Astrocyte (in vitro differentiated cells and primary cell): Measurements from ENCODE around the gene GTSE1. TPM values are rescaled to one million over a fixed set of nuclear protein-coding genes. Genes with fewer than 3 reads are reported as not detected.
"Not testable (repeated sequence)": the region's sequence is repeated elsewhere in the genome, so short reads cannot be mapped to it uniquely, and the experiment has no call there.

ENCODE experiments used
- DNase-seq: peaks from one replicate; pipeline ENCODE4 v3.0.0-alpha.2; 2010; ENCODE audit warnings: low read depth
- FAIRE-seq: peaks from 2 replicates; lab custom pipeline; 2011; peaks lifted over from hg19 to GRCh38; lab: Jason Lieb, UNC
- H2AFZ ChIP-seq: 2 replicates; pipeline ENCODE4 v1.6.0; 2012; ENCODE audit warnings: low read depth, low read length, inconsistent platforms
- H3K27ac ChIP-seq: 2 replicates; pipeline ENCODE4 v1.5.1; 2011; ENCODE audit warnings: low read depth, low read length, inconsistent platforms
- H3K27me3 ChIP-seq: 2 replicates; pipeline ENCODE4 v1.6.0; 2011; ENCODE audit warnings: low read length, inconsistent platforms; ENCODE audit not compliant: insufficient read depth
- H3K36me3 ChIP-seq: 2 replicates; pipeline ENCODE4 v1.5.1; 2011; ENCODE audit warnings: low read length, inconsistent platforms; ENCODE audit not compliant: insufficient read depth
- H3K4me1 ChIP-seq: 2 replicates; pipeline ENCODE4 v1.5.1; 2011; ENCODE audit warnings: low read length, inconsistent platforms; ENCODE audit not compliant: insufficient read depth
- H3K4me2 ChIP-seq: 2 replicates; pipeline ENCODE4 v1.6.0; 2012; ENCODE audit warnings: low read length, inconsistent platforms
- H3K4me3 ChIP-seq: 2 replicates; pipeline ENCODE4 v1.5.1; 2011; ENCODE audit warnings: low read depth, mild to moderate bottlenecking, low read length, inconsistent platforms; ENCODE audit not compliant: insufficient read depth
- H3K79me2 ChIP-seq: 2 replicates; pipeline ENCODE4 v1.6.0; 2012; ENCODE audit warnings: mild to moderate bottlenecking, low read length, inconsistent platforms; ENCODE audit not compliant: insufficient read depth
- H3K9ac ChIP-seq: 2 replicates; pipeline ENCODE4 v1.6.0; 2012; ENCODE audit warnings: mild to moderate bottlenecking, low read length, inconsistent platforms
- H3K9me3 ChIP-seq: 2 replicates; pipeline ENCODE4 v1.5.1; 2012; ENCODE audit warnings: low read depth, mild to moderate bottlenecking, low read length, inconsistent platforms; ENCODE audit not compliant: insufficient read depth
- H4K20me1 ChIP-seq: 2 replicates; pipeline ENCODE4 v1.6.0; 2012; ENCODE audit warnings: low read length, inconsistent platforms; ENCODE audit not compliant: insufficient read depth
- H3K27ac Mint-ChIP-seq: one replicate; pipeline ENCODE4 v1.8.0; 2021; ENCODE audit warnings: mild to moderate bottlenecking, mixed read lengths; ENCODE audit not compliant: unreplicated experiment
- H3K27me3 Mint-ChIP-seq: one replicate; pipeline ENCODE4 v1.8.0; 2021; ENCODE audit warnings: low read depth, mixed read lengths; ENCODE audit not compliant: unreplicated experiment
- H3K36me3 Mint-ChIP-seq: one replicate; pipeline ENCODE4 v1.8.0; 2021; ENCODE audit warnings: low read depth, mixed read lengths; ENCODE audit not compliant: unreplicated experiment
- H3K4me1 Mint-ChIP-seq: one replicate; pipeline ENCODE4 v1.8.0; 2021; ENCODE audit warnings: low read depth, mixed read lengths; ENCODE audit not compliant: unreplicated experiment
- H3K4me3 Mint-ChIP-seq: one replicate; pipeline ENCODE4 v1.8.0; 2021; ENCODE audit warnings: mild to moderate bottlenecking, moderate library complexity, mixed read lengths; ENCODE audit not compliant: unreplicated experiment
- H3K9me3 Mint-ChIP-seq: one replicate; pipeline ENCODE4 v1.8.0; 2021; ENCODE audit warnings: mild to moderate bottlenecking, mixed read lengths; ENCODE audit not compliant: unreplicated experiment
- CTCF ChIP-seq: IDR thresholded peaks from 2 replicates; pipeline ENCODE4 v1.5.1; 2011; ENCODE audit warnings: low read depth, mild to moderate bottlenecking, inconsistent platforms, low read length, moderate library complexity; ENCODE audit not compliant: insufficient read depth
- EZH2 ChIP-seq: IDR thresholded peaks from 2 replicates; pipeline ENCODE4 v1.6.1; 2012; ENCODE audit warnings: mild to moderate bottlenecking, low read length, inconsistent platforms; ENCODE audit not compliant: insufficient read depth
- total RNA-seq: library from RNA; stranded (reverse); gene quantifications from 2 replicates; pipeline ENCODE4 v1.2.1, GENCODE V29; 2021

Gene GTSE1
- total RNA-seq, 1 donor from 2014 or later: 4.1 TPM

GRCh38 chr22:46260038-46260437 is 36.6 kb upstream of the GTSE1 start:
- DNase-seq: no peak
- no peaks in the 10 kb centered on the region for H3K4me1 ChIP-seq
- Mint-ChIP-seq H3K36me3 (peaks cover 15% of the 10 kb centered on the region), H3K4me3 (no peak overlapping the region), H3K9me3 (peaks cover 34% of the 10 kb centered on the region), H3K27me3 (peaks cover 61% of the 10 kb centered on the region), H3K27ac (no peak overlapping the region), H3K4me1 (no peaks in the 10 kb centered on the region)
- H3K79me2 ChIP-seq: no peaks in the 10 kb centered on the region
- no peaks in the 10 kb centered on the region for H3K36me3 ChIP-seq
- peaks cover 2% of the 10 kb centered on the region for H3K9me3 ChIP-seq
- H3K4me3 ChIP-seq: no peak overlapping the region
- H3K4me2 ChIP-seq: no peak overlapping the region
- H2AFZ ChIP-seq: no peak overlapping the region
- FAIRE-seq: no peak
- H3K9ac ChIP-seq: no peak overlapping the region
- H3K27me3 ChIP-seq: peaks cover 15% of the 10 kb centered on the region
- TF ChIP-seq EZH2 (no peak), CTCF (no peak)
- H3K27ac ChIP-seq: no peak overlapping the region
- H4K20me1 ChIP-seq: no peaks in the 10 kb centered on the region

GRCh38 chr22:46262449-46263215 is 34.0 kb upstream of the GTSE1 start:
- DNase-seq (peak; percentile 24), FAIRE-seq (no peak)
- H4K20me1 ChIP-seq: no peaks in the 10 kb centered on the region
- H3K4me3 ChIP-seq: no peak overlapping the region
- no peaks in the 10 kb centered on the region for H3K4me1 Mint-ChIP-seq
- peaks cover 59% of the 10 kb centered on the region for H3K27me3 Mint-ChIP-seq
- no peak overlapping the region for H3K9ac ChIP-seq
- H3K79me2 ChIP-seq: no peaks in the 10 kb centered on the region
- peaks cover 2% of the 10 kb centered on the region for H3K9me3 ChIP-seq
- H3K27ac Mint-ChIP-seq: no peak overlapping the region
- peak overlapping the region; percentile 51 for H2AFZ ChIP-seq
- no peak overlapping the region for H3K27ac ChIP-seq
- H3K4me3 Mint-ChIP-seq: no peak overlapping the region
- no peak for TF ChIP-seq EZH2
- no peak for TF ChIP-seq CTCF
- H3K4me1 ChIP-seq: no peaks in the 10 kb centered on the region
- no peaks in the 10 kb centered on the region for H3K36me3 ChIP-seq
- H3K27me3 ChIP-seq: peaks cover 15% of the 10 kb centered on the region
- H3K9me3 Mint-ChIP-seq: peaks cover 34% of the 10 kb centered on the region
- peaks cover 7% of the 10 kb centered on the region for H3K36me3 Mint-ChIP-seq
- peak overlapping the region; percentile 52 for H3K4me2 ChIP-seq

- Histone ChIP-seq H3K36me3 (no peaks in the 10 kb centered on the region), H4K20me1 (no peaks in the 10 kb centered on the region), H2AFZ (peak within 1 kb of the TSS; percentile 51), H3K9ac (no peak within 1 kb of the TSS), H3K9me3 (peaks cover 2% of the 10 kb centered on the region), H3K79me2 (peaks cover 3% of the 10 kb centered on the region), H3K4me3 (no peak within 1 kb of the TSS), H3K4me2 (peak within 1 kb of the TSS; percentile 52), H3K27me3 (peaks cover 15% of the 10 kb centered on the region), H3K27ac (no peak within 1 kb of the TSS), H3K4me1 (peaks cover under 1% of the 10 kb centered on the region)
- Mint-ChIP-seq H3K4me1 (no peaks in the 10 kb centered on the region), H3K27me3 (peaks cover 53% of the 10 kb centered on the region), H3K36me3 (peaks cover 8% of the 10 kb centered on the region), H3K27ac (no peak within 1 kb of the TSS), H3K9me3 (peaks cover 28% of the 10 kb centered on the region), H3K4me3 (no peak within 1 kb of the TSS)
- TF ChIP-seq EZH2 (no peak), CTCF (no peak)
- FAIRE-seq (no peak), DNase-seq (no peak)
Measured at GRCh38 chr22:46263216-46263590, 33.5 kb upstream of the GTSE1 start, which contains the start of gene PKDREJ. TSS of gene PKDREJ (minus strand) at chr22:46263343. CDS start at chr22:46263322, 21 bp downstream.

GRCh38 chr22:46264520-46264919 is 32.1 kb upstream of the GTSE1 start:
- H3K4me2 ChIP-seq, H3K36me3 ChIP-seq, H3K4me1 Mint-ChIP-seq, FAIRE-seq, H3K9ac ChIP-seq, H3K27ac Mint-ChIP-seq, H2AFZ ChIP-seq, H3K4me1 ChIP-seq, H3K27ac ChIP-seq, H3K9me3 ChIP-seq, DNase-seq, H4K20me1 ChIP-seq, H3K4me3 Mint-ChIP-seq, H3K4me3 ChIP-seq: not testable (repeated sequence)
- Mint-ChIP-seq H3K36me3 (peaks cover 11% of the 10 kb centered on the region), H3K27me3 (peaks cover 49% of the 10 kb centered on the region), H3K9me3 (peaks cover 16% of the 10 kb centered on the region)
- Histone ChIP-seq H3K27me3 (peaks cover 15% of the 10 kb centered on the region), H3K79me2 (peaks cover 13% of the 10 kb centered on the region)
